ENCODE measurements around the gene ZNF165.
"Not testable (repeated sequence)": the region's sequence is repeated elsewhere in the genome, so short reads cannot be mapped to it uniquely, and the experiment has no call there.

The ZNF165 gene

GRCh38 chr6:28080631-28081485 lies 490 bp downstream of the ZNF165 start:
- DNase-seq (ENCODE audit: low spot score): peak; percentile 85
- no peak for TF ChIP-seq CTCF (IDR thresholded peaks at IDR 0.05; ENCODE audit: extremely low read depth, missing control alignments)

- TF ChIP-seq CTCF (IDR thresholded peaks at IDR 0.05; ENCODE audit: extremely low read depth, missing control alignments): no peak
These were observed 1.1 kb downstream of the ZNF165 start for GRCh38 chr6:28081486-28081751.

GRCh38 chr6:28082939-28083338 lies 2.6 kb downstream of the ZNF165 start:
- TF ChIP-seq CTCF (IDR thresholded peaks at IDR 0.05; ENCODE audit: extremely low read depth, missing control alignments): no peak
- no peak for DNase-seq (ENCODE audit: low spot score)

More at GRCh38 chr6:28081486-28081751, 1.1 kb downstream of the ZNF165 start:
- peak; percentile 73 for DNase-seq (ENCODE audit: low spot score)

GRCh38 chr6:28089054-28089453 lies 8.7 kb downstream of the ZNF165 start:
- DNase-seq (ENCODE audit: low spot score): no peak
- no peak for TF ChIP-seq CTCF (IDR thresholded peaks at IDR 0.05; ENCODE audit: extremely low read depth, missing control alignments)

- no peak for DNase-seq (ENCODE audit: low spot score)
- no peak for TF ChIP-seq CTCF (IDR thresholded peaks at IDR 0.05; ENCODE audit: extremely low read depth, missing control alignments)
These were observed 10.7 kb downstream of the ZNF165 start for GRCh38 chr6:28090917-28091586.

GRCh38 chr6:28102222-28102621 lies 21.9 kb downstream of the ZNF165 start:
- not testable (repeated sequence) for DNase-seq (ENCODE audit: low spot score)

- not testable (repeated sequence) for DNase-seq (ENCODE audit: low spot score)
These were observed 22.3 kb downstream of the ZNF165 start for GRCh38 chr6:28102699-28103098.

- DNase-seq (ENCODE audit: low spot score): peak; percentile 91
- TF ChIP-seq CTCF (IDR thresholded peaks at IDR 0.05; ENCODE audit: extremely low read depth, missing control alignments): peak; percentile 45
These were observed 24.2 kb downstream of the ZNF165 start for GRCh38 chr6:28104392-28105244.

Data from GM20000 (cell line).